AML-193 (cell line): ENCODE measurements around the gene EPC1.
"Not testable (repeated sequence)": the region's sequence is repeated elsewhere in the genome, so short reads cannot be mapped to it uniquely, and the experiment has no call there.

ENCODE experiments used
- DNase-seq, 2 experiments: peaks; one replicate each; lab custom pipeline; 2025; lab: John Stamatoyannopoulos, UW

EPC1 gene

DNA sequence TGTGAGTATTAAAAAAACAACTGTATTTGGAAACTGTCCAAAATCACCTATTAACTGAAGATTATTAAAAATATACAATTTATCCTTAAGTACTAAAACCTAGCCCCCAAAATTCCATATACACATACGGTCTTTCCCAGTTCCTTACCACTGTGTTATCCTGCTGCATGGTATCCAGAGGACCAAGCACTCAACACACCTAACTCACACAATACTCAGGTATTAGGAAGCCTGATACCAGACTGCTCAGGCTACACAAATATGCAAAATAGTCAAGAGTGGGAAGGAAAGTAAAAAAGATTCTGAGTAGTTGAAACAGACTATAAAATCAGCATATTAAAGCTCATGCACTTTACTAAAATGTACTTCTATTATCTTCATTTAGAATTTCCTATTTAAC lies 67.2 kb downstream of the EPC1 start:
- no peak for DNase-seq

DNA sequence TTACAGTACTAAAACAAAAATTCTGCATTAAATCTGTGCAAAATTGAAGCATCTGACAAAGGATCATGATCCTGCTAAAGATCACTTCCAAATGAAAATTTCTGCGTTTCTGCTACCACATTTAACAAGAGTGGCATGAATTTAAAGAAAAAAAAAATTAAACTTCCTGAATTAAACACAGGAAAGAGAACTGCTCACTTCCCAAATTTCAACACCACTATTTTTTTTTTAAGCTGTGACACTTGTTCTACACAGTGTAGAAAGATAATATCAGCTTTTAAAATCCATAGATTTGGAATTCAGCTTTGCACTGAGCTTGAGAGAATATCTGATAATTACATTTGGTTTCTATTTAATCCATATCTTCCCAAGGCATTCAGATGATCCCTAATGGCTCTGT lies 73.6 kb downstream of the EPC1 start:
- DNase-seq = peak in 1 of 2 experiments; percentile 19

DNA sequence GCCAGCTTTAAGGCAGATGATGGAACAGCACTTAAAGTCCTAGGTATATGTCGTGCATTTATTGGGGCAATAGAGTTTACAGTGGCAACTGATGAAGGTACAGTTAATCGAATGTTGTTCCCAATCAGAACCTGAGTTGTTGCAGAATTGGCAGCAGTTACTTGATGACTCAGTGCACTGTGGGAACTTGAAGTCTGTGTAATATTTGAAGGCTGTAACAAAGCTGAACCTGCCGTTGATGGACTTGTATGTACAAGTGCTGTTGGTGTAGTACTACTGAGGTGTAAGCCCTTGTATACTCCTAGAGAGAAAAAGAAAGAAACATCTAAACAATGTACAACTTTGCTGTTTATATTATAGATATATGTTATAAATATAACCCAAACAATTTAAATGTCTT lies 75.3 kb downstream of the EPC1 start:
- no peak for DNase-seq

DNA sequence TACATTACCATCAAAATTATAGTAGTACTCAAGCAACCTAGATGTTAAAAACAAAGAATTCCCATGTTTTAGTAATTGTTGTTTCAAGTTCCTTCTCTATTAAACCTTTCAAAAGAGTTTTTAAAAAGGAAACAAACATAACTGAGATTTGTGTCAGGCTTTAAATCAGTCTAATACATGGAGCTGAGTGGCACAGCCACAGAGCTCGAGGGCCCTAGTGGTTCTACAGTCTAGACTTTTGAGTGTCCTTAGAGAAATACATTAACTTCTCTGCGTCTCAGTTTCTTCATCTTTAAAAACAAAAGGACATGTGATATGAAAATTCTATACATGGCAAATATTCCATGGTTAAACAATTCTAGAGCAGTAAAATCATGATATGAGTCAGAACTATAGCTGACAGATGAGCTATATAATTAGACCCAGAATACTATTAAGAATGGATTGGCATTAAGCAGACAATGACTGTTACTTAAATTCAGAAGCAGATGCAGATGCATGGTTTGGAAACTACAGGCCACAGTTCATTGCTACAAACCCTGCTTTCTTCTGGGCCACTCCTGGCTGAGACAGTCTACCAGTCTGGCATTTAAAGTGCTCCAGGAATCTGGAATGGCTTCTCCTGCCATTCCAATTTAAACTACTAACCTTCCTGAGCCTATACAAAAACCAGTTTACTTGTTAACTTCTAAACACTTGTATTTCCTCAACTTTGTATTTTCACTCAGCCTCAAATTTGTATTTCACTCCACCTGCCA lies 77.4 kb downstream of the EPC1 start:
- no peak for DNase-seq

DNA sequence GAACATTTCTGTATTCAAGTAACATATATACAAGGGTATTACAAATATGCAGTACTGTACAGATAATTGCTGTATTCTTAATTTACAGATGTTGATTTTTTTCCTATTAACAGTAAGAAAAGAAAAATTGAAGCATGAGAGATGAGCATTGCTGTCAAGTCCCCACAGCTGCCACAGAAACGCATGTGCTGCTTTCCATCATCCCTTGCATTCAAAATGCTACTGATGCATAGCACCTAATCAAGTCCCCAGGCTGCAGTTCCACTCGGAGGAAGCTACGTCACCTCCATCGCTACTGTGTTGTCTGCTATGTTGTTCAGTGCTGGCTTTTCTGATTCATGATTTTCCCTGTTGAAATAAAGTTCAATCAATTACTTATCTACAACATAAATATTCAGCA lies 78.2 kb downstream of the EPC1 start:
- no peak for DNase-seq

DNA sequence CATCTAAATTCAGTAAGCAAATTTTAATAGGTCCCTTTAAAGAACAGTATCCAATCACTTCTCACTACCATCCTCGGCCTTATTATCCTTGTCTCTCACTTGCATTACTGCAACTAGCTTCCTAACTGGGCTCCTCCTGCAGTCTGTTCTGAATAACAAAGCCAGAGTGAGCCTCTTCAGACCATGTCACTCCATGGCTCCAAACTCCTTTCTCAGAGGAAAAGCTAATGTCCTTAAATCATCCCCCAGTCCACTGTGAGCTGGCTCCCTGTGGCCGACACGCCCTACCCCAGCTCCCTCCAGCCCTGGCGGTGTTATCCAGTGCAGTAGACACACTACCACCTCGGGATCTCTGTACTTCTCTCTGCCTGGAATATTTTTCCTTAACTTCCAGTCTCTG lies 80.0 kb downstream of the EPC1 start:
- DNase-seq = no peak

DNA sequence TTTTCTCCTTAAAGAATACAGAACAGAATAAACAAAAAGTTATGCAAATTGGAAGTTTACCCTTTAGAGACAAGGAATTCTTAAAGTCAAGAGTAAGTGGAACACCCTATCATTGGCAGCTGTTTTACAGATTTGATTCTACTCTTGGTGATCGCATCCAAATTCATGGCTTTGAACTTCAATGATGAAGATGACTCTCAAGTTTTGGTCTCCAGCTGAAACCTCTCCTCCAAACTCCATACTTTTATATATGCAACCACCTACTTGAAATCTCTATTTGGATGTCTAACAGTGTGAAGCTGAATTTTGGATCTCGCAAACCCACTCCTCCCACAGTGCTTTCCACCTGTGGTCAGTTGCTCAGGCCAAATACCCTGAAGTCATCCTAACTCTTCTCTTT lies 80.4 kb downstream of the EPC1 start:
- DNase-seq = no peak

DNA sequence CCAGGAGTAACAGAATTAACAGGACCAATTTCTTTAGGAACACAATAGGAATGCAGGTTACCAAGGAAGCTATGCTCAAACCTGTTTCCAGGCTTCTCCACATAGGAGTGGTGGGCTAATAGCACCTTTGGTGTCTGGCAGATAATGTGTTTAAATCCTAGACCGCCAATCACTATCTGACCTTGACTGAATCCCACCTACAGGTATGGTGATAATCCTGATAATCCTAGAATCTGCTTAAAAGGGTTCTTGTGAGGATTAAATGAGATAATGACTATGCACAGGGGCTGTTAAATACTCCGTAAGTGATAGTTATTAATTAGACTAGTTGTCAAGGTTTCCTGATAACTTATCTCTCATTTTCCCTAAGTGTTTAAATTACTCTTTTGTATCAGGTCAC lies 81.2 kb downstream of the EPC1 start:
- no peak for DNase-seq

DNA sequence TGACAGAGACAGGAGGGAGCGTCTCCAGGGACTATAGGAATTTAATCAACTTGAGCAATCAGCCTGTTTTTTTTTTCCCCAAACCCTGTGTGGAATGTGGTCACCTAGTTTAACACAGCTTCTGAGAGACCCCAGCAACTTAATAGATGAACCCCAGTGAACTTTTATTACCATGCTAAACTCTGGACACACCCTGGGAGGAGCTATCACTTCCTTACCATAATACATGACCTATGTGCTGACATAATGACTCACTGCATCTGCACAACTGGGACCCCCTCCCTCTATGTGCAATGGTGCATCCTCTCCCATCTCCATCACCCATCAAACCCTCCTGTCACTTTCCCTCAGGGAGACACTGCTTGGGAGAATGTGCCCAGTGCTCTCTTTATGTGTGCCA lies 83.7 kb downstream of the EPC1 start:
- DNase-seq = no peak

- DNase-seq = no peak
Observed at GRCh38 chr10:32259551-32259950, 87.4 kb downstream of the EPC1 start.

GRCh38 chr10:32256613-32257437 lies 90.1 kb downstream of the EPC1 start:
- peak; percentile 46 to 49 for DNase-seq

DNA sequence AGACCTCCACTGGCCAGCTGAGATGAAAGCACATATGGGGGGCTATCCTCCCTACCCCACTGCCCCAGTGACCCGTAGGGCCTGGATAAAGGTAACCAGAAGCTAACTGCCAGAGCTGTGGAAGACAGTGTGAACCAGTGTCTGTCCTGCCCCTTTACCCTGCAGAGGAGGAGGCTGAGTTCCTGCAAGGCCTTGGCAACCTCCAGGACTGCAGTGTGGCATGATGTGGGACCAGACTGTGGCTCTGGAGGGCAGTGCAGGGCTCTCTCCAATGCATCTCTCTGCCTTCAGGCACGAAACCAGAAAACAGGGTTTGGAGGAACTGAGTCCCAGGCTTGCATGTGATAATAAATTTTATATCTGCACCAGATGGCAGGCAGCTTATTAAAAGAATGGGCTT lies 93.1 kb downstream of the EPC1 start:
- DNase-seq = no peak

GRCh38 chr10:32253276-32253675 lies 93.7 kb downstream of the EPC1 start:
- DNase-seq = no peak

- not testable (repeated sequence) for DNase-seq
Observed at GRCh38 chr10:32250489-32250888, 96.5 kb downstream of the EPC1 start.

- DNase-seq = no peak
Observed at GRCh38 chr10:32246685-32247084, 100.3 kb downstream of the EPC1 start.

GRCh38 chr10:32245760-32246159 lies 101.2 kb downstream of the EPC1 start:
- DNase-seq = no peak

DNA sequence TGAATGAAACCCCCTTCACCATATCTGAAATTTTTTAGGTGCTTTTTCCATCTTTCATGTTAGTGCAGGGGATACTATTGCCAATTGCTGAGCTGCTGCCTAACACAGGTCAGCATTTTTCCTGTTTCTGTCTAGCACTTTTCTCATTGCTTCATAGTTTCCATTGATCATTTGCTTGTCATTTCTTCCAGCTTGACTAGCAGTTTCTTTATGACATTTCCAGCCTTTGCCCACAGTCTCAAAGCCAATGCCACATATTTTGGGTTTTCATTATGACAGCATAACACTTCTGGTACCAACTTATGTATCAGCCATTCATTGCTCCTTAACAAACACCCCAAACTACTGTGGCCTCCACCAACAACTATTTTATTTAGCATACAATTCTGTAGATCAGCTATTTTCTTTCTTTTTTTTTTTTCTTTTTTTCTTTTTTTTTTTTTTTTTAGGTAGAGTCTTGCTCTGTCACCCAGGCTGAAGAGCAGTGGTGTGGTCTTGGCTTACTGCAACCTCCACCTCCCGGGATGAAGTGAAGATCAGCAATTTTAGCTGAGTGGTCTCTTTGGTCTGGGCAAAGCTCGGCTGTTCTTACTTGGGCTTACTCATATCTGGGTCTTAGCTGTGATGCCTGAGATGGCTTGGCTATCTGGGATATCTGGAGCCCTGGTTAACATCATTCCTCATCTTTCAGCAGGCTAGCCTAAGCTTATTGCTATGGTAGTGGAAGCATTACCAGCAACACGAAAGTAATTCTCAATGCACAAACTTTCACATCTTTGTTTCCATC lies 102.3 kb downstream of the EPC1 start:
- DNase-seq = no peak

DNA sequence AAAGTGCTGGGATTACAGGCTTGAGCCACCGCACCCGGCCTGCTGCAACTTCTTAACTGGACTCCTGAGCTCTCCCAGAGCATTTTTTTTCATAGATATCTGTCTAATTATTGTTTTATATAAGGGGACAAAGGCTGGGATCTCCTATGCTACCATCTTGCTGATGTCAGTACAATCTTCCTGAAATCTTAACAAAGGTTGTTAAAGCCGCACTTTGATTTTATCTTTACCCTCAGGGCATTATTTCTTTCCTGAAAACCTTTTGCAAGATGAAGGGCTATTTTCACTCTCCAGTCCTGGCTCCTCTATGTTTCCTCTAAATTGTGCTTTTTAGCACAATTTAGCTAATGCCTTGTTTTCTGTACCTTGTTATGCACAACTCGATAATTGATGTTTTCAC lies 102.9 kb downstream of the EPC1 start:
- no peak for DNase-seq

DNA sequence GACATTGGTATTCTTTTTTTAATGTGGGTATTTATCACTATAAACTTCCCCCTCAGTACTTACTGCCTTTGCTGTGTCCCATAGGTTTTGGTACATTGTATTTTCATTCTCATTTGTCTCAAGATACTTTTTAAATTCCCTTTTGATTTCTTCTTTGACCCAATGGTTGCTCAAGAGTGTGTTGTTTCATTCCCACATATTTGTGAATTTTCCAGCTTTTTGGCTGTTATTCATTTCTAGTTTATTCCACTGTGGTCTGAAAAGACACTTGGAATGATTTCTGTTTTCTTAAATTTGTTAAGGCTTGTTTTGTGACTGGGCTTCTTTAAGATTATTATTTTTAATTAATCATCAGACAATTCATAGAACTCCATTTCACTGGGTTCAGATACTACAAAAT lies 105.0 kb downstream of the EPC1 start:
- no peak for DNase-seq

- DNase-seq = no peak
Observed at GRCh38 chr10:32240471-32240870, 106.5 kb downstream of the EPC1 start.

- DNase-seq = peak; percentile 42 to 51
Observed at GRCh38 chr10:32239769-32240168, 107.2 kb downstream of the EPC1 start.

- DNase-seq = no peak
Observed at GRCh38 chr10:32237644-32238345, 109.2 kb downstream of the EPC1 start.
